HepG2 (cell line): ENCODE data around the gene PIK3CD. TPM values are rescaled to one million over a fixed set of nuclear protein-coding genes. Genes with fewer than 3 reads are reported as not detected.
"Not testable (repeated sequence)": the region's sequence is repeated elsewhere in the genome, so short reads cannot be mapped to it uniquely, and the experiment has no call there.

Experiments used
- ATAC-seq: fragments of 200-7000 bp; cut with Tn5 transposase; 3 replicates; pipeline ENCODE4 v1.9.1; 2020; ENCODE audit warnings: mild to moderate bottlenecking, moderate library complexity
- BruUV-seq: library from RNA; stranded (reverse); fragments of 400-500 nt; replicated peaks from 2 replicates; lab custom pipeline; 2021; lab: Mats Ljungman, UMichigan
- CTCF ChIA-PET: fragments of 300-600 bp; formaldehyde crosslinking; extraction: SDS; loops from one replicate; lab custom pipeline; 2021; ENCODE audit warnings: low total read pairs, inconsistent platforms, low intra/inter-chr PET ratio; lab: Yijun Ruan, JAX
- POLR2A ChIA-PET: fragments of 350-600 bp; sonication (Branson Sonifier 250); formaldehyde crosslinking; loops from one replicate; lab custom pipeline; 2020; ENCODE audit warnings: antibody characterized with exemption, inconsistent platforms; lab: Yijun Ruan, JAX
- DNase-seq: peaks from one replicate; pipeline ENCODE4 v3.0.0-alpha.2; 2015; ENCODE audit warnings: low spot score
- FAIRE-seq: peaks from 3 replicates; lab custom pipeline; 2011; peaks lifted over from hg19 to GRCh38; lab: Jason Lieb, UNC
- H2AFZ ChIP-seq: one replicate; pipeline ENCODE4 v1.6.1; 2011; ENCODE audit warnings: low read length, inconsistent platforms
- H3K27ac ChIP-seq: fragments of 300-600 bp; 3 replicates; pipeline ENCODE4 v1.8.0; 2011; ENCODE audit warnings: mixed run types, mild to moderate bottlenecking, mixed read lengths, low read length, inconsistent platforms; ENCODE audit not compliant: insufficient read depth; ENCODE audit errors: extremely low read length
- H3K27me3 ChIP-seq, 2 experiments: fragments of 200-600 bp in 1 of 2; 2 replicates in 1 of 2; 3 replicates in 1 of 2; pipeline versions ENCODE4 v1.6.0 to v1.8.0; 2011; ENCODE audit warnings: low read length in 2 of 2, mild to moderate bottlenecking in 2 of 2, moderate library complexity in 2 of 2, inconsistent platforms in 1 of 2; ENCODE audit not compliant: insufficient read depth in 2 of 2, control insufficient read depth in 1 of 2
- H3K36me3 ChIP-seq, 2 experiments: fragments of 200-600 bp in 1 of 2; replicated peaks in 1 of 2; 2 replicates in 1 of 2; 3 replicates in 1 of 2; pipeline versions ENCODE4 v1.5.1 to v1.8.0; 2011; ENCODE audit warnings: low read length in 2 of 2, inconsistent platforms in 1 of 2; ENCODE audit not compliant: insufficient read depth in 2 of 2, control insufficient read depth in 1 of 2
- H3K4me1 ChIP-seq: 2 replicates; pipeline ENCODE4 v1.5.1; 2012; ENCODE audit warnings: low read length, inconsistent platforms; ENCODE audit not compliant: insufficient read depth
- H3K4me2 ChIP-seq: 2 replicates; pipeline ENCODE4 v1.6.0; 2011; ENCODE audit warnings: low read depth, low read length, inconsistent platforms
- H3K4me3 ChIP-seq, 3 experiments: fragments of 200-600 bp in 1 of 3; sonication (generic), shearing (Covaris generic) in 1 of 3; replicated peaks in 1 of 3; 2 replicates each; pipeline ENCODE4 v1.5.1; 2011 to 2016; ENCODE audit warnings: low read length in 3 of 3, inconsistent platforms in 2 of 3, low read depth in 2 of 3, mild to moderate bottlenecking in 2 of 3, control low read depth in 1 of 3, mixed read lengths in 1 of 3; ENCODE audit not compliant: insufficient read depth in 1 of 3
- H3K79me2 ChIP-seq: one replicate; pipeline ENCODE4 v1.6.1; 2011; ENCODE audit warnings: low read length, inconsistent platforms; ENCODE audit not compliant: insufficient read depth
- H3K9ac ChIP-seq: 2 replicates; pipeline ENCODE4 v1.6.0; 2011; ENCODE audit warnings: mild to moderate bottlenecking, low read depth, low read length, inconsistent platforms; ENCODE audit not compliant: insufficient read depth
- H3K9me3 ChIP-seq: 2 replicates; pipeline ENCODE4 v1.5.1; 2012; ENCODE audit warnings: mild to moderate bottlenecking, low read length
- H4K20me1 ChIP-seq: 2 replicates; pipeline ENCODE4 v1.6.0; 2011; ENCODE audit warnings: inconsistent platforms, mild to moderate bottlenecking, low read length, moderate library complexity; ENCODE audit not compliant: insufficient read depth
- CAMTA2 ChIP-seq: sonication (generic); formaldehyde crosslinking; IDR thresholded peaks from 2 replicates; pipeline ENCODE4 v1.4.0; 2020; ENCODE audit warnings: mild to moderate bottlenecking, missing genetic modification reagents, borderline replicate concordance
- DNMT3B ChIP-seq: conservative IDR thresholded peaks from 2 replicates; pipeline ENCODE4 v1.6.1; 2016; ENCODE audit warnings: missing biosample characterization, control low read depth
- FOXJ3 ChIP-seq: sonication (generic); formaldehyde crosslinking; IDR thresholded peaks from 2 replicates; pipeline ENCODE4 v1.4.0; 2020; ENCODE audit warnings: missing genetic modification reagents, mild to moderate bottlenecking, borderline replicate concordance
- KDM2A ChIP-seq: sonication (generic); formaldehyde crosslinking; IDR thresholded peaks from 2 replicates; pipeline ENCODE4 v1.4.0; 2020; ENCODE audit warnings: low read depth, missing genetic modification reagents, borderline replicate concordance
- MIER2 ChIP-seq: IDR thresholded peaks from 2 replicates; pipeline ENCODE4 v1.6.1; 2016; ENCODE audit warnings: missing biosample characterization, missing genetic modification reagents
- NR2F2 ChIP-seq: IDR thresholded peaks from 2 replicates; pipeline ENCODE4 v1.6.1; 2012; ENCODE audit warnings: low read depth, inconsistent platforms, borderline replicate concordance
- ZNF775 ChIP-seq: sonication (generic); formaldehyde crosslinking; IDR thresholded peaks from 2 replicates; pipeline ENCODE4 v1.4.0; 2020; ENCODE audit warnings: missing genetic modification reagents, mild to moderate bottlenecking, moderate library complexity, borderline replicate concordance
- ZNF782 ChIP-seq: sonication (generic); formaldehyde crosslinking; IDR thresholded peaks from 2 replicates; pipeline ENCODE4 v1.4.0; 2020; ENCODE audit warnings: missing genetic modification reagents, mild to moderate bottlenecking, borderline replicate concordance
- WGBS: methylation state at CpG from one replicate; pipeline ENCODE4 v1.1.6; 2017; ENCODE audit warnings: low lambda C conversion rate; 5-methylcytosine and 5-hydroxymethylcytosine counted together
- in situ Hi-C: cut with HindIII; loops from 2 replicates; pipeline ENCODE4 v1.10.0; 2017; ENCODE audit warnings: low pct_unique_long_range_greater_than_20kb; ENCODE audit not compliant: extremely low pct_ligation_motif_present
- intact Hi-C: fragments of 100-400 bp; cut with micrococcal nuclease; formaldehyde crosslinking; loops from one replicate; pipeline ENCODE4 v1.10.0; 2022; ENCODE audit not compliant: unreplicated experiment
- polyA plus RNA-seq, 8 experiments: library from polyadenylated mRNA; depleted of rRNA in 3 of 8; stranded (reverse) in 7 of 8; unstranded in 1 of 8; fragments of >200 nt; fragmentation: Illumina TruSeq in 4 of 8; extraction: Trizol in 4 of 8; gene quantifications; 2 replicates each; pipeline versions ENCODE4 v1.2.1 to v1.2.3, GENCODE V29; 2011 to 2016; ENCODE audit warnings: low read depth in 4 of 8, missing spikeins in 1 of 8, mixed read lengths in 1 of 8; ENCODE audit not compliant: insufficient read depth in 1 of 8
- total RNA-seq, 5 experiments: library from RNA; depleted of rRNA; stranded (reverse); fragments of >200 nt; fragmentation: Illumina TruSeq; extraction: Trizol; gene quantifications; 2 replicates each; pipeline ENCODE4 v1.2.3, GENCODE V29; 2016; ENCODE audit warnings: low read depth in 1 of 5
- TF ChIP-seq, protein P1 (sequence below): sonication (generic); formaldehyde crosslinking; IDR thresholded peaks from 2 replicates; pipeline ENCODE4 v1.8.0; 2022; ENCODE audit warnings: mild to moderate bottlenecking, missing genetic modification reagents, moderate library complexity

The PIK3CD gene
- total and polyA plus RNA-seq, 2 of the 13 experiments (the other 11 are each of a cell fraction or from before 2014, with no cell fraction given) = 7.1 to 10.0 TPM

DNA sequence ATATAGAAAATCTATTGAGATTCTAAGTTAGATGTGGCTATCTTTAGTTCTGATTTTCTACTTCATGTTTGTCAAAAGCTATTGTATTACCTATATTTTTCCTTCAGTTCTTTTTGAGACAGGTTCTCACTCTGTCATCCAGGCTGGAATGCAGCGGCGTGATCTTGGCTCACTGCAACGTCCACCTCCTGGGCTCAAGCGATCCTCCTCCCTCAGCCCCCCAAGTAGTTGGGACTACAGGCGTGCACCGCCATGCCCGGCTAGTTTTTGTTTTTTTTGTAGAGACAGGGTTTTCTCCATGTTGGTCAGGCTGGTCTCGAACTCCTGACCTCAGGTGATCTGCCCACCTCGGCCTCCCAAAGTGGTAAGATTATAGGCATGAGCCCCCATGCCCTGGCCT is 96.9 kb downstream of the PIK3CD start:
- ATAC-seq, H3K4me2 ChIP-seq, H3K27me3 ChIP-seq, BruUV-seq, H3K79me2 ChIP-seq, H3K4me1 ChIP-seq, H2AFZ ChIP-seq, H3K9ac ChIP-seq, DNase-seq, H4K20me1 ChIP-seq, in situ Hi-C loops, H3K27ac ChIP-seq, POLR2A ChIA-PET, H3K4me3 ChIP-seq, CTCF ChIA-PET, intact Hi-C loops, H3K9me3 ChIP-seq, FAIRE-seq: not testable (repeated sequence)
- H3K36me3 ChIP-seq = peaks cover 30 to 67% of the 10 kb centered on the region in 2 experiments
- WGBS = 93% methylated on average over 9 of the region's 9 CpGs

DNA sequence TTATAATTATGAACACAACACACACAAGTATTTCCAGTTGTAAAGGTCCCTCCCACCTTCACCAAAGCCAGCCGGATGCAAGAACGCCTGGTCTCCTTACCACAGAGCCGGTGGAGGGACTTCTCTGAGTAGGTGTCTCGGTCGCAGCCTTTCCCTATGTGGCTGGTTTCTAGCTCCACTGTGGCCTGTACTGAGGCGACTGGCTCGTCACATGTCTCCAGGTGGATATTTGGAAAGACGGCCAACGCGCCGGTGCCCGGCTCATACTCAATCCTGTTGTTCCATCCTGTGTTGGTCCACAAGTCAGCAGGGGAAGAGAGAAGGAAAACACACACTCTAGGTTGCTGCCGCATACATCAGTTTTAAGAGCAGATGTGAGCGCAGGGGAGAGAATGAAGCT is 97.8 kb downstream of the PIK3CD start:
- no peak overlapping the region for H3K4me2 ChIP-seq
- FAIRE-seq = no peak
- in situ Hi-C loops = no loop called here

More for the DNA sequence above, 97.8 kb downstream of the PIK3CD start:
- Histone ChIP-seq H2AFZ (no peak overlapping the region), H4K20me1 (no peaks in the 10 kb centered on the region), H3K79me2 (no peaks in the 10 kb centered on the region), H3K9ac (no peak overlapping the region), H3K9me3 (no peaks in the 10 kb centered on the region), H3K27me3 (no peaks in the 10 kb centered on the region), H3K36me3 (peaks cover 23 to 62% of the 10 kb centered on the region in 2 experiments), H3K27ac (no peak overlapping the region), H3K4me1 (peaks cover 5% of the 10 kb centered on the region; the same call in 1 of the 2 replicates), H3K4me3 (no peak overlapping the region)
- ChIA-PET CTCF (no interaction called here), POLR2A (no interaction called here)
- DNase-seq (no peak), ATAC-seq (no peak)
- no TSS peak for BruUV-seq
- intact Hi-C loops = no loop called here
- 97% methylated on average over 11 of the region's 14 CpGs for WGBS
- TF ChIP-seq FOXJ3 (CRISPR knock-in tag) (no peak), DNMT3B (no peak), MIER2 (CRISPR knock-in tag) (no peak), KDM2A (CRISPR knock-in tag) (no peak), CAMTA2 (CRISPR knock-in tag) (no peak), ZNF775 (CRISPR knock-in tag) (no peak), ZNF782 (CRISPR knock-in tag) (no peak), NR2F2 (no peak)
- TF ChIP-seq, protein P1, sequence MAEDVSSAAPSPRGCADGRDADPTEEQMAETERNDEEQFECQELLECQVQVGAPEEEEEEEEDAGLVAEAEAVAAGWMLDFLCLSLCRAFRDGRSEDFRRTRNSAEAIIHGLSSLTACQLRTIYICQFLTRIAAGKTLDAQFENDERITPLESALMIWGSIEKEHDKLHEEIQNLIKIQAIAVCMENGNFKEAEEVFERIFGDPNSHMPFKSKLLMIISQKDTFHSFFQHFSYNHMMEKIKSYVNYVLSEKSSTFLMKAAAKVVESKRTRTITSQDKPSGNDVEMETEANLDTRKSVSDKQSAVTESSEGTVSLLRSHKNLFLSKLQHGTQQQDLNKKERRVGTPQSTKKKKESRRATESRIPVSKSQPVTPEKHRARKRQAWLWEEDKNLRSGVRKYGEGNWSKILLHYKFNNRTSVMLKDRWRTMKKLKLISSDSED (CRISPR knock-in tag) = no peak
